ENCODE results near the gene PRR22. TPM values are rescaled to one million over a fixed set of nuclear protein-coding genes. Genes with fewer than 3 reads are reported as not detected.

Gene PRR22
- total RNA-seq, 2 experiments from 2014 or later, result 4.4 to 5.0 TPM

DNA sequence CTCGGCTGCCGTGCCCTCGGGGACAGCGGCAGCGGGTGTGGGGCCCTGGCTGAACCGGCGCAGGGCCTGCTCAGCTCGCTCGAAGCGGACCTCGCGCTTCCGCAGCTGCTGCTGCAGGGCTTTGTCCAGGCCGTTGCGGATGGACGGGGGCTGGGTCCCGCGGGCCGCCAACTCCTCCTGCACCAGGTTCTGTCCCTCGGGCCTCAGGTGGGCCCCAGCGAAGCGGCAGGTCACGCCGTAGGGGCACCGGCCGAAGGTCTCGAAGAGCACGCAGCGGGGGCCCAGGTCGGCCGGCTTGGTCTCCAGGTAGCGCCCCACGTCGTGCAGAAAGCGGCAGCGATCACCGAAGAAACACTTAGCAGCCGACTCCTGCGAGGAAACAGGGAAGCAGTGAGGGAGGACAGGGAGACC is 4.8 kb upstream of the PRR22 start:
- peaks cover 17% of the 10 kb centered on the region for H3K4me1 Mint-ChIP-seq (ENCODE audit: low read depth)
- TF ChIP-seq, protein P1, sequence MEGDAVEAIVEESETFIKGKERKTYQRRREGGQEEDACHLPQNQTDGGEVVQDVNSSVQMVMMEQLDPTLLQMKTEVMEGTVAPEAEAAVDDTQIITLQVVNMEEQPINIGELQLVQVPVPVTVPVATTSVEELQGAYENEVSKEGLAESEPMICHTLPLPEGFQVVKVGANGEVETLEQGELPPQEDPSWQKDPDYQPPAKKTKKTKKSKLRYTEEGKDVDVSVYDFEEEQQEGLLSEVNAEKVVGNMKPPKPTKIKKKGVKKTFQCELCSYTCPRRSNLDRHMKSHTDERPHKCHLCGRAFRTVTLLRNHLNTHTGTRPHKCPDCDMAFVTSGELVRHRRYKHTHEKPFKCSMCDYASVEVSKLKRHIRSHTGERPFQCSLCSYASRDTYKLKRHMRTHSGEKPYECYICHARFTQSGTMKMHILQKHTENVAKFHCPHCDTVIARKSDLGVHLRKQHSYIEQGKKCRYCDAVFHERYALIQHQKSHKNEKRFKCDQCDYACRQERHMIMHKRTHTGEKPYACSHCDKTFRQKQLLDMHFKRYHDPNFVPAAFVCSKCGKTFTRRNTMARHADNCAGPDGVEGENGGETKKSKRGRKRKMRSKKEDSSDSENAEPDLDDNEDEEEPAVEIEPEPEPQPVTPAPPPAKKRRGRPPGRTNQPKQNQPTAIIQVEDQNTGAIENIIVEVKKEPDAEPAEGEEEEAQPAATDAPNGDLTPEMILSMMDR (IDR thresholded peaks at IDR 0.05), result no peak
- H3K9me3 Mint-ChIP-seq, result no peaks in the 10 kb centered on the region
- H3K36me3 Mint-ChIP-seq (ENCODE audit: low read depth), result peaks cover 37% of the 10 kb centered on the region
- CTCF ChIA-PET, result interaction anchor here (3.3 kb wide), 1 partner anchor 15 kb away, joined by 16 read pairs; the partner anchor contains the start of gene NRTN
- H3K27ac Mint-ChIP-seq, result no peak overlapping the region
- H3K4me3 Mint-ChIP-seq, result peak overlapping the region; percentile 100
- DNase-seq, result no peak
- no peak for ATAC-seq
- intact Hi-C loops (cut with micrococcal nuclease), result no loop called here
- H3K27me3 Mint-ChIP-seq, result no peaks in the 10 kb centered on the region
- POLR2A ChIA-PET, result interaction anchor here (0.9 to 4.0 kb wide), 5 partner anchors 13 to 114 kb away, joined by 3 to 31 read pairs (median 6); partner anchors contain the start of genes CATSPERD and NDUFA11

DNA sequence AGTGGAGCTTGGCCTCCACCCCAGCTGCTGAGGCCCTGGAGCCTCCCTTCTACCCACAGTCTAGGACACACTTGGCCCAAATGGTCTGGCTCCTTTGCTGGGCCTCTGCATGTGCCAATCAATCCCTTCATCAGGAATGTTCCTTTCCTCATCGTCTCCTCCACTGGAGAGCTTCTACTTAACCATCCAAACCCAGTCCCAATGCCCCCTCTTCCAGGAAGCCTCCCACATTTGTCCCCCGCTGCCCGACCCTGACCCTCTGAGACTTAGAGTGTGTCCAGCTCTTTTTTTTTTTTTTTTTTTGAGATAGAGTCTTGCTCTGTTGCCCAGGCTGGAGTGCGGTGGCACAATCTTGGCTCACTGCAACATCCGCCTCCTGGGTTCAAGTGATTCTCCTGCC is 3.9 kb upstream of the PRR22 start:
- Mint-ChIP-seq H3K36me3 (ENCODE audit: low read depth) (peaks cover 37% of the 10 kb centered on the region), H3K9me3 (no peaks in the 10 kb centered on the region), H3K4me3 (peak overlapping the region; percentile 50), H3K27me3 (no peaks in the 10 kb centered on the region), H3K4me1 (ENCODE audit: low read depth) (peaks cover 17% of the 10 kb centered on the region), H3K27ac (no peak overlapping the region)
- DNase-seq (no peak), ATAC-seq (no peak)
- CTCF ChIA-PET, result interaction anchor here (0.7 kb wide), 1 partner anchor 39 kb away, joined by 3 read pairs; no protein-coding TSS in a partner anchor
- TF ChIP-seq, protein P1 (IDR thresholded peaks at IDR 0.05), result no peak
- POLR2A ChIA-PET, result interaction anchor here (0.9 to 4.0 kb wide), 5 partner anchors 13 to 69 kb away, joined by 3 to 31 read pairs (median 5); partner anchors contain the start of gene CATSPERD
- intact Hi-C loops (cut with micrococcal nuclease), result no loop called here

DNA sequence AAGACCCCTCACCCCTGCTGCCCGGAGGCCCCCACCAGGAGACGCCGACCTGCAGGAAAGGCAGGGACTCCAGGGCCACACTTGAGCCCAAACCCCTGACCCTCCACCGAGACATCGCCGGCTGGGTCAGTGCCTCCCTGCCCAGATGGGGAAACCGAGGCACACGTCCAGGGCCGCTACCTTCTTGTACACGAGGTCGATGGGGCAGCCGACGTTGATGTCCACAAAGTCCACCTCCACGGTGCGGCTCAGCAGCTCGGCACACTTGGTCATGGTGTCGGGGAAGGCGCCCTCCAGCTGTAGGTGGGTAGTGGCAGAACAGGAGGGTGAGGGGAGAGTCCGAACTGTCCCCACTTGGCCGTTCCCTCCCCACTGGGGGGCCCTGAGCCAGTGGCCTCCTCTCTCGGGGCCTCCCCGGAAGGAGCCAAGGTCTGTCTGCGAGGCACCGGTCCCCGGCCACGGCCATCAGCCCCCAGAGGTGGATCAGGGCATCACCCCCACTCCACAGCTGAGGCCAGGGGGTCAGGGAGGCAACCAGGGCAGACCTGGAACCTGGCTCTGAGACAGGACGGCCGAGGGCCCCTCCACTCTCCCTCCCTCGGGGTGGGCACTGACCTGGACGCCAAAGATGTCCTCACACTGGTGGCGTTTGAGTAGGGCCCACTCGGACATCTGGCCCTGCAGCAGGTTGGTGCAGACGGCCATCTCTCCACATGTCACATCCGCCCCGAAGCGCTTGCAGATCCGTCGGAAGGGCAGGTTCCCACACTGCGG is 3.0 kb upstream of the PRR22 start:
- no peak overlapping the region for H3K4me3 Mint-ChIP-seq

DNA sequence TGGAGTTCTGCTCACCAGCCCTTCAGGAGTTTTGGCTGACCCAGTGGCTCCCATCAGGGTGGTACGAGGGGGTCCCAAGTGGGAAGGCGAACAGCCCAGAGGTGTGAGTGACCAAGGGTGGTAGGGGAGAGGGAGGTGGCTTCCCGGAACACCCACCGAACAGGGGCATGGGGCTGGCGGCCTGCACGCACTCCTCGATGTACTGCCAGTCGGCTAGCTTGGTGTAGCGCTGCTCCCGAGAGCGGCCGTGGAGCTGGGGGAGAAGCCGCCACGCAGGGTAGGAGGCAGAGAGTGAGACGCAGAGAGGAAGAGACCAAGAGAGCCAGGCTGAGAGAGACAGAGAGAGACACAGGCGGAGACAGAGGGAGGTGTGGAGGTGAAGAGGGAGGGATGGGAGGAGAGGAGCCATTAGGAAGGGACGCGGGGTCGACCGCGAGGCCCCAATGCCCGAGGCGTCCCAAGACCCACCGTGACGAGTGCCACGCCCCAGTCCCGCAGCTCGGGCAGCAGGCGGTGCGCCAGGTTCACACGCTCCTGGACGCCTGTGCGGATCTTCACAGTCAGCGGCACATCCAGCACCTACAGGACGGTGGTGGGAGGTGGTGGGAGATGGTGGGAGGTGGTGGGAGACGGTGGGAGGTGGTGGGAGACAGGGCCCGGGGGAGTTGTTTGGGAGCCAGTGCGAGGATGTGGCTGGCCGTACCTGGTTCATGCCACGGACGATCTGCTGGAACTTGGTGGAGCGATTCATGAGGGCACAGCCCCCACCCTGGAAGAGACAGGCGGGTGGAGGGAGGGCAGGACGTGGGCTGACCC is 2.3 kb upstream of the PRR22 start:
- DNase-seq, result no peak
- ChIA-PET POLR2A (no interaction called here), CTCF (no interaction called here)
- ATAC-seq, result no peak
- Mint-ChIP-seq H3K4me1 (ENCODE audit: low read depth) (peaks cover 17% of the 10 kb centered on the region), H3K4me3 (no peak overlapping the region), H3K27me3 (no peaks in the 10 kb centered on the region), H3K9me3 (no peaks in the 10 kb centered on the region), H3K27ac (no peak overlapping the region), H3K36me3 (ENCODE audit: low read depth) (peaks cover 37% of the 10 kb centered on the region)
- TF ChIP-seq, protein P1 (IDR thresholded peaks at IDR 0.05), result no peak
- intact Hi-C loops (cut with micrococcal nuclease), result no loop called here

More for the DNA sequence above, 3.0 kb upstream of the PRR22 start:
- ChIA-PET POLR2A (interaction anchor here (4.0 kb wide), 1 partner anchor 41 kb away, joined by 16 read pairs; no protein-coding TSS in a partner anchor), CTCF (no interaction called here)
- Mint-ChIP-seq H3K27me3 (no peaks in the 10 kb centered on the region), H3K36me3 (ENCODE audit: low read depth) (peaks cover 37% of the 10 kb centered on the region), H3K4me1 (ENCODE audit: low read depth) (peaks cover 17% of the 10 kb centered on the region), H3K9me3 (no peaks in the 10 kb centered on the region), H3K27ac (no peak overlapping the region)
- TF ChIP-seq, protein P1 (IDR thresholded peaks at IDR 0.05), result no peak
- ATAC-seq (no peak), DNase-seq (no peak)
- intact Hi-C loops (cut with micrococcal nuclease), result no loop called here
